AG09319 (cell line): ENCODE data around the gene UNC5A.

Source experiments
- DNase-seq: peaks from one replicate; pipeline ENCODE4 v3.0.0-alpha.2; 2010; ENCODE audit warnings: low read depth; ENCODE audit errors: extremely low read depth
- TF ChIP-seq, protein P1 (sequence below): IDR thresholded peaks from 2 replicates; pipeline ENCODE4 v1.5.1; 2011; ENCODE audit warnings: low read depth, mild to moderate bottlenecking, inconsistent platforms, low read length, moderate library complexity

The UNC5A gene

DNA sequence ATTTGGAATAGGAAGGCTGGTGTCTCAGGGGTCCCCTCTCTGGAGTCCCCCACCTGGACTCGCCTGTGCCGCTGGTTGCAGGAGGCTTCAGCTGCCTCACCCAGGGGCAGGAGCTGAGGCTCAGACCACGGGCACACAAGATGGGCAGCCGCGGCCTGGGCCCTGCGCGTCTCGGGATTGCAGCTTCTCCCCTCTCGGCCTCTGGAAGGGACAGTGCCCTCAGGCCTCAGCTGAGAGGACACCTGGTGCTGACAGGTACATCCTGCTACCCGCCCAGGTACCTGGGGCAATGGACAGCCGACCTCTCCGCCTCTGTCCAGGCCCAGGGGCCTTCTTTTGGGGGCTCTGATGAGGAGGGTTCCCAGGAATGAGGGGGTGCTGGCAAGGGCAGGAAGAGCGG is 38.3 kb downstream of the UNC5A start:
- no peak for DNase-seq
- TF ChIP-seq, protein P1, sequence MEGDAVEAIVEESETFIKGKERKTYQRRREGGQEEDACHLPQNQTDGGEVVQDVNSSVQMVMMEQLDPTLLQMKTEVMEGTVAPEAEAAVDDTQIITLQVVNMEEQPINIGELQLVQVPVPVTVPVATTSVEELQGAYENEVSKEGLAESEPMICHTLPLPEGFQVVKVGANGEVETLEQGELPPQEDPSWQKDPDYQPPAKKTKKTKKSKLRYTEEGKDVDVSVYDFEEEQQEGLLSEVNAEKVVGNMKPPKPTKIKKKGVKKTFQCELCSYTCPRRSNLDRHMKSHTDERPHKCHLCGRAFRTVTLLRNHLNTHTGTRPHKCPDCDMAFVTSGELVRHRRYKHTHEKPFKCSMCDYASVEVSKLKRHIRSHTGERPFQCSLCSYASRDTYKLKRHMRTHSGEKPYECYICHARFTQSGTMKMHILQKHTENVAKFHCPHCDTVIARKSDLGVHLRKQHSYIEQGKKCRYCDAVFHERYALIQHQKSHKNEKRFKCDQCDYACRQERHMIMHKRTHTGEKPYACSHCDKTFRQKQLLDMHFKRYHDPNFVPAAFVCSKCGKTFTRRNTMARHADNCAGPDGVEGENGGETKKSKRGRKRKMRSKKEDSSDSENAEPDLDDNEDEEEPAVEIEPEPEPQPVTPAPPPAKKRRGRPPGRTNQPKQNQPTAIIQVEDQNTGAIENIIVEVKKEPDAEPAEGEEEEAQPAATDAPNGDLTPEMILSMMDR, result no peak

DNA sequence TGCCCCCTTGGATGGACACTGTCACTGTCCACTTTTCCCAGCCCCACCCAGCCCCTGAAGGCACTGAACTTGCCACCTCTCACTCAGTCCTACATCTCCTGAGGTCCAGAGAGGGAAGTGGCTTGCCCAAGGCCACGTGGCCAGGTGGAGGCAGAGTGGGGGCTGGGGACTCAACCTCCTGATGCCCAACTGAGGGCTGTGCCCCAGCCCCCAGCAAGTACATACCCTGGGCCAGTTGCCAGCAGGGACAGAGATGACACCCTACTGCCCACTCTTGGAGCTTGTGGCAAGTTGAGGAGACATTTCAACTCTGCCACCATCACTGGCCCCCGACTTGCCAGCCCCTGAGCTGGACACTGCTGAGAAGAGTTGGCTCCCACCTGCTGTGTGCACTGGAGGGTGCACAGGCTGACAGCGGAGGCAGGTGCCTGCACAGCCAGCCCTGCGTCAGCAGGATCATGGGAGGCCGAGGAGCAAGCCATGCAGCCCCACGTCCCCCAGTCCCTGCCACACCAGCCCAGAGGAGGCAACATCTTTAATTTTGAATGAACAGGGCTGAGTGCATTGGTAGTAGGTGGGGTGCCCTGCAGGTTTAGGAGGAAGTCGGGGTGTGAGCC is 39.4 kb downstream of the UNC5A start:
- TF ChIP-seq, protein P1, result no peak
- no peak for DNase-seq

DNA sequence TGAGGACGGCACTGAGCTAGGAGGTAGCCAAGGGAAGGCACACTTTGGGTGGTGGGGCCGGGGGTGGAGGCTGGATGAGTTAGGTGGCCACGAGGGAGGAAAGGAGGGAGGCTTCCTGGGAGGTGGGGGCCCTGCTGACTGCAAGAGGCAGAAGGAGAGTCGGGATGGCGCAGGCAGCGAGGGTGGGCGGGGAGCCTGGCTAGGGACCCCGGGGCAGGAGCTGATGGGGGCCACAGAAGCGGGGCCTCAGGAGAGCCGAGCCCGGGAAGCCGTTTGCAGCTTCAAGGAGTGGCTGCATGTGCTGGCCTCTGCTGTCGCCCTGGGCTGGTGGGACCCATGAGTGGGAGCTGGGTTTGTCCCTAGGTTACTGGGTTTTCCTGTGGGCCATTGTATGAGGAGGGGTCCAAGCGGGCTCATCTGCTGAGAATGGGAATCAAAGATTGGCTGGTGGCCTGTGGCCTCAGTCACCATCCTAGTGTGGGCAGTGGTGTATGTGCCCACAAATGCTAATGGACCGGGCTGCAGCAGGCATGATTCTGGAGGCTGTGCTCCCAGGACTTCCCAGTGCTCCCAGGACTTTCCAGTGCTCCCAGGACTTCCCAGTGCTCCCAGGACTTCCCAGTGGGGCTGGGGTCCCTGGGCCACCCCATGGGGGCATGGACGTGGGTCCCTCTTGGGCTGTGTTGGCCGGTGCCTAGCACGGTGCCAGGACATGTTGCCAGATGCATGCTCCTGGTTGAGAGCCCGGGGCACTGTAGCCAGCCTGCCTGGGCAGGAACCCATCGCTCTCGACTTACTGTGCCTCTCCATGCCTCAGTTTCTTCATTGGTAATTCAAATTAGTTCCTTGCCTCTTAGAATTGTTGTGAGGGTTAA is 40.2 kb downstream of the UNC5A start:
- no peak for DNase-seq
- TF ChIP-seq, protein P1, result no peak

DNA sequence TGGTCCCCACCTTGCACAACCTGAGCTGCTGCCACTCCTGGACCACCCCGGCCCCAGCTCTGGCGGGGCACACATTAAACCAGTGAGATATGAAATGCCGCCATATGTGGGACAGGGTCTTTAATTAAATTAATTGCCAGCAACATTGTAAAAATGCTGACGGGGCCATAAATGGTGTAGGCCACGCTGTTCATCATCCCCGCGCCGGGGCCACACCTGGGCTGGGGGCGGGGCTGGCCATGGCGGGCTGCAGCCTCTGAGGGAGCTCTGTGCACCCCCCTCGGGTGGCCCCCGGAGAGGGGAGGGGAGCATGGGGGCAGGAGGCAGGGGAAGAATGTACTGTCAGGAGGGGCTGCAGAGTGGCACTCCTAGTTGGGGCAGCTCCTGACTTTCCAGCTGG is 41.0 kb downstream of the UNC5A start:
- no peak for DNase-seq
- TF ChIP-seq, protein P1, result no peak

DNA sequence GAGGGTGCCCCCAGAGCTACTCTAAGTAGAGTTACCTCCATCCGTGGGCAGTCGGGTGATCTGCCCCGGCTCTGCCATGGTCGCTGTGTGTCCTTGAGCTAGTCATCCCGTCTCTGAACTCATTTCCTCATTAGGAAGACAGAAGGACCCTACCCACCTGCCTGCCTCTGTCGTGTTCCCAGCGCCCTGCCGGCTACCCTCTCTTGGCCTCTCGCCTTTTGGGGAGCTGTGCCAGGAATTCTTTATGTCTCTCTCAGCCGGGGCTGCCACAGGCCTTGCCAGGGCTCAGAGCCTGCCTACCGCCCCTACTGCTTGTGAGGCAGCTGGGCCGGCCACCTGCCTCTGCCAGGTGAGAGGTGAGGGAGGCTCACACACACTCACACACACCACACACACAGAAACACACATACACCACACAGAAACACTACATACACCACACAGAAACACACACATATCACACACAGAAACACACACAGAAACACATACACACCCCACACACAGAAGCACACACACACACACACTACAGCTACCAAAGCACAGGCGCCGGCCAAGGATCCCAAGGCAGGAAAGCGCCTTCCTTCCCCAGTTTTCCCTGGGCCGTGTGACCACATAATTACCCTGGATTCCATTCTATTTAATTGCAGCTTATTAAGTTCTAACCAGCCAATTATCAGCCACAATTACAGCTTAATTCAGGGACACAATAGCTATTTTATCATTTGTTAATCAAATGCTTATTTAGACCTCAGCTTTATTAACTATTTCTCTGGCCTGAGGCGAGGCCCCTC is 41.7 kb downstream of the UNC5A start:
- TF ChIP-seq, protein P1, result no peak
- no peak for DNase-seq

DNA sequence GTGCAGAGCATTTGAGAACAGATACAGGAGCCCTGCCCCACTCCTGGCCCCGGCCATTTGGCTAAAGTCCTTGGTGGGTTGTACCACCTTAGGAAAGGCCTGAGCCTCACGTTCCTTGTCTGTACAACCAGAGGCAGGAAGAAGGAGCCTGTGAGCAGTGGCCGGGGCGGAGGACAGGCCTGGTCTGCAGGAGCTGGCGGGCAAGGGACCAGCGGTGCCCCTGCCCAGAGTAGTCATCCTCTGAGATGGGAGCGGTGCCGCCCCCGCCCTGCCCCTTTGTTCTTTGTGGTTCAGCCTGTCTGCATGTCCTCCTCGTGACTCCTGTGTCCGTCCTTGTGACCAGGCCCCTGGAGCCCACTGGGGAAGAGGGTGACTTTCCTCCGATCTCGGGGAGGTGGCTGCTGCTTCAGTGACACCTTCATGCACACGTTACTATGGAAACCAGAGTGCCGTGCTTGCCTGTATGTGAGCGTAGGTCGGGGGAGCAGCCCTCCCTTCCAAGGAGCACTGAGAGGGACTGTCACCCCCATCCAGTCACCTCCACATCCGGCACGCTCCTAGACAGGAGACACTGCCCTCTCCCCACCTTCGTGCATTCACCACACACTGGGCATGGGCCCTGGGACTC is 42.9 kb downstream of the UNC5A start:
- TF ChIP-seq, protein P1, result no peak
- no peak for DNase-seq
